Activated T-helper 1 cell treated with Interleukin-2 at 50 U/mL for 16 hours (primary cell): ENCODE measurements around the gene RTP3.
"Not testable (repeated sequence)": the region's sequence is repeated elsewhere in the genome, so short reads cannot be mapped to it uniquely, and the experiment has no call there.

ENCODE experiments used
- DNase-seq: peaks from one replicate; pipeline ENCODE4 v3.0.0-alpha.2; 2020; ENCODE audit warnings: low read depth

The RTP3 gene

DNA sequence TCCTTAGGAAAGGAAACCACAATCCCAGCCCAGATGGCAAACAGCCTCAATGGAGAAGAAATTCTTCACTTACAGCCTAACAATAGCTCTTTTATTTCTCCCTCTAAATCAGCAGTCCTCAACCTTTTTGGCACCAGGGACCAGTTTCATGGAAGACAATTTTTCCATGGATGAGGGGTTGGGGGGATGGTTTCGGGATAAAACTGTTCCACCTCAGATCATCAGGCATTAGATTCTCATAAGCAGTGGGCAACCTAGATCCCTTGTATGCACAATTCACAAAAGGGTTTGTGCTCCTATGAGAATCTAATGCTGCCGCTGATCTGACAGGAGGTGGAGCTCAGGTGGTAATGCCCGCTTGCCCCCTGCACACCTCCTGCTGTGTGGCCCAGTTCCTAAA, 50.8 kb downstream of the RTP3 start:
- DNase-seq: not testable (repeated sequence)

DNA sequence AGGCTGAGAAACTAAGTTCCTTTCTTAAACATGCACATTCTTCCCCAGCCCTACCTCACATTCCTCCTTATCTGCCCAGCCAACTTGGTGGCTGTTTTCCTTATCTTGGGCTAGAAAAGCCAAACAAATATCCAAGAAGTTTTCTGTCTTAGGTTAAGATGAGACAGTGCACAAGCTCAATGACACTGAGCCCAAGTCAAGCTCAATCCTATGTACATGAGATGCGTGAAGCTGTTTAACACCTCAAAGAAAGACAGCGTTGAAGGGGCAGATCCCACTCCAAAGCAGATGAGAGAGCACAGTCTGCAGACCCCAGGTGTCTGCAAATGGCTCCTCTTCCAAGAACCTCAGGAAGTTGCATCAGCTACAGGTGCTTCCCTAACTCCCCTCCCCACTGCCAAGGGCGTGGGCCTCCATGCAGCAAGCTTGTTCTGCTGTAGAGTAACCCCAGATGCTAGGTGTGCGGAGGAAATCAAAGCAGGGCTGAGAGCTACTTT, 51.7 kb downstream of the RTP3 start:
- DNase-seq: no peak

DNA sequence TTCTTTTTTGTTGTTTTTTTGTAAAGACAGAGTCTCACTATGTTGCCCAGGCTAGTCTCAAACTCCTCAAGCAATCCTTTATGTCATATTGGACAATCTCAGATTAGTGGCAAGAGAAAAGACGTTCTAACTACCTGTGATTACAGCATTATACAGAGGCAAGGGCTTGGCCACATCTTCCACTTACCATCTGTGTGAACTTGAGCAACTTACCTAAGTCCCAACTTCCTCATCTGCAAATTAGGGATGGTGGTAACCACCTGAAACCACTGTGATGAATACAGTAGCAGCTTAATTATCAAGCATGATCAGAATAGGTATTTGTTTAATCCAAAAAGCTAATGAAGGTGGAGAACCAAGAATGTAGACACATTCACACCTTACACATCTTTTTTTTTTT, 52.2 kb downstream of the RTP3 start:
- DNase-seq: no peak
